SH-SY5Y (cell line): ENCODE data around the gene HSP90AB1.
A peak's percentile ranks its signal among the peaks of the same experiment; 100 is the strongest.

Source experiments
- GATA2 ChIP-seq: IDR thresholded peaks from 2 replicates; pipeline ENCODE4 v1.6.1; 2011; ENCODE audit warnings: mild to moderate bottlenecking, low read depth, low read length
- GATA3 ChIP-seq: IDR thresholded peaks from 2 replicates; pipeline ENCODE4 v1.6.1; 2011; ENCODE audit warnings: low read depth, mild to moderate bottlenecking, low read length, moderate library complexity

Gene HSP90AB1

GRCh38 chr6:44226368-44227147 is 20.3 kb upstream of the HSP90AB1 start:
- no peak for TF ChIP-seq GATA2
- no peak for TF ChIP-seq GATA3

GRCh38 chr6:44227148-44227793 is 19.6 kb upstream of the HSP90AB1 start:
- TF ChIP-seq GATA2 (no peak), GATA3 (no peak)

- no peak for TF ChIP-seq GATA2
- TF ChIP-seq GATA3, result no peak
Measured at GRCh38 chr6:44228031-44228430, 18.9 kb upstream of the HSP90AB1 start.

GRCh38 chr6:44228433-44228832 is 18.5 kb upstream of the HSP90AB1 start:
- TF ChIP-seq GATA3 (no peak), GATA2 (no peak)

GRCh38 chr6:44228836-44229235 is 18.1 kb upstream of the HSP90AB1 start:
- TF ChIP-seq GATA2 (no peak), GATA3 (no peak)

GRCh38 chr6:44229376-44230033 is 17.4 kb upstream of the HSP90AB1 start:
- TF ChIP-seq GATA3 (no peak), GATA2 (no peak)

GRCh38 chr6:44230034-44230675 is 16.7 kb upstream of the HSP90AB1 start:
- TF ChIP-seq GATA2 (no peak), GATA3 (no peak)

GRCh38 chr6:44232676-44233566 is 14.0 kb upstream of the HSP90AB1 start:
- TF ChIP-seq GATA2 (no peak), GATA3 (no peak)

- no peak for TF ChIP-seq GATA3
- TF ChIP-seq GATA2, result no peak
Measured at GRCh38 chr6:44233567-44234100, 13.3 kb upstream of the HSP90AB1 start.

GRCh38 chr6:44234101-44235025 is 12.5 kb upstream of the HSP90AB1 start:
- TF ChIP-seq GATA3 (no peak), GATA2 (no peak)

GRCh38 chr6:44235269-44235668 is 11.6 kb upstream of the HSP90AB1 start:
- TF ChIP-seq GATA2, result peak; percentile 79
- TF ChIP-seq GATA3, result no peak

GRCh38 chr6:44235891-44236516 is 10.9 kb upstream of the HSP90AB1 start:
- TF ChIP-seq GATA2 (no peak), GATA3 (no peak)
